SK-N-SH (cell line): ENCODE data around the gene TMEM132E.

Experiments used
- CHD2 ChIP-seq: fragments of 150-350 bp; IDR thresholded peaks from 2 replicates; pipeline ENCODE4 v1.6.1; 2018; ENCODE audit warnings: low read length; ENCODE audit not compliant: partially characterized antibody
- CTCF ChIP-seq: fragments of 200-600 bp; sonication (generic); IDR thresholded peaks from 2 replicates; pipeline ENCODE4 v1.6.1; 2017; ENCODE audit warnings: antibody characterized with exemption, mild to moderate bottlenecking, moderate library complexity
- FOXM1 ChIP-seq: IDR thresholded peaks from 2 replicates; pipeline ENCODE4 v1.4.0; 2012; ENCODE audit warnings: low read depth, mild to moderate bottlenecking
- GABPA ChIP-seq: IDR thresholded peaks from 2 replicates; pipeline ENCODE4 v1.4.0; 2012; ENCODE audit warnings: low read depth, mild to moderate bottlenecking
- GATA2 ChIP-seq: sonication (generic); formaldehyde crosslinking; IDR thresholded peaks from 2 replicates; pipeline ENCODE4 v1.5.0; 2020; ENCODE audit warnings: mild to moderate bottlenecking, missing genetic modification reagents
- JUND ChIP-seq: IDR thresholded peaks from 2 replicates; pipeline ENCODE4 v1.4.0; 2012
- MAX ChIP-seq: IDR thresholded peaks from 2 replicates; pipeline ENCODE4 v1.4.0; 2012; ENCODE audit warnings: low read depth
- POLR2AphosphoS5 ChIP-seq: IDR thresholded peaks from 2 replicates; pipeline ENCODE4 v1.6.1; 2012; ENCODE audit warnings: low read depth, low read length

- no peak for TF ChIP-seq CHD2
- no peak for TF ChIP-seq CTCF
- TF ChIP-seq JUND: no peak
- no peak for TF ChIP-seq GATA2 (CRISPR knock-in tag)
- TF ChIP-seq POLR2AphosphoS5: no peak
- no peak for TF ChIP-seq FOXM1
- TF ChIP-seq MAX: no peak
- no peak for TF ChIP-seq GABPA
These were observed 7.0 kb downstream of the TMEM132E start for GRCh38 chr17:34586346-34586846.
